Measurements from ENCODE around the gene LY6G5C. TPM values are rescaled to one million over a fixed set of nuclear protein-coding genes. Genes with fewer than 3 reads are reported as not detected.

The LY6G5C gene
- total RNA-seq, 4 donors from 2014 or later, result 0.54 to 7.9 (median 0.83) TPM; not detected in 1

DNA sequence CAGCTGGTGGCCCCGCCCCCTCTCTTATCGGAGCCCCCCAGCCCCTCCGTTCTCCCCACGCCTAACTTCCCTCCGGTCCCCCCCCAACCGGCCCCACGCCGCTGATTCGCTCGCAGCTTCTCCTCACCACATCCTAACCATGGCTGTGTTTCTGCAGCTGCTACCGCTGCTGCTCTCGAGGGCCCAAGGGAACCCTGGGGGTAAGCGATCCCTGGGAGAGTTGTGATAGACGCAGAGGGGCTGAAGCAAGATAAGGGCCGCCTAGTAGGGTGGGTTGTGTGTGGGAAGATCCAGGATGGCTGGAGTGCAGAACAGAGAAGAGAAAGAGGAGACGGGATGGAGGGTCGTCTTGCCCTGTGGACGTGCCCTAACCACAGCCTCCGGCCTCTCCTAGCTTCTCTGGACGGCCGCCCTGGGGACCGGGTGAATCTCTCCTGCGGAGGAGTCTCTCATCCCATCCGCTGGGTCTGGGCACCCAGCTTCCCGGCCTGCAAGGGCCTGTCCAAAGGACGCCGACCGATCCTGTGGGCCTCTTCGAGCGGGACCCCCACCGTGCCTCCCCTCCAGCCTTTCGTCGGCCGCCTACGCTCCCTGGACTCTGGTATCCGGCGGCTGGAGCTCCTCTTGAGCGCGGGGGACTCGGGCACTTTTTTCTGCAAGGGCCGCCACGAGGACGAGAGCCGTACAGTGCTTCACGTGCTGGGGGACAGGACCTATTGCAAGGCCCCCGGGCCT lies 42.5 kb upstream of the LY6G5C start, which contains the start of gene MPIG6B:
Gene MPIG6B, plus strand, starts transcription at position 129 of the 735 bp plus-strand sequence. Its CDS starts 11 bp downstream, at position 140.
- no peak within 1 kb of the TSS for H3K4me3 ChIP-seq (replicated peaks in 1 of 3)
- no peaks in the 10 kb centered on the region for H3K27me3 ChIP-seq
- no peaks in the 10 kb centered on the region for H3K9me3 ChIP-seq
- no peak within 1 kb of the TSS for H3K27ac ChIP-seq
- 80 to 81% methylated on average over 43 of the region's 46 CpGs for WGBS, 2 donors
- TF ChIP-seq POLR2A (IDR thresholded peaks at IDR 0.05) (no peak), CTCF (IDR thresholded peaks at IDR 0.05) (no peak)
- peaks cover 0 to 4% of the 10 kb centered on the region in 2 donors for H3K36me3 ChIP-seq
- peaks cover 25 to 37% of the 10 kb centered on the region in 2 donors for H3K4me1 ChIP-seq
- intact Hi-C loops (cut with DNase I), result loop anchor here (10.0 kb wide), 1 partner anchor 111 kb away; no protein-coding TSS in a partner anchor
- no peak for DNase-seq

DNA sequence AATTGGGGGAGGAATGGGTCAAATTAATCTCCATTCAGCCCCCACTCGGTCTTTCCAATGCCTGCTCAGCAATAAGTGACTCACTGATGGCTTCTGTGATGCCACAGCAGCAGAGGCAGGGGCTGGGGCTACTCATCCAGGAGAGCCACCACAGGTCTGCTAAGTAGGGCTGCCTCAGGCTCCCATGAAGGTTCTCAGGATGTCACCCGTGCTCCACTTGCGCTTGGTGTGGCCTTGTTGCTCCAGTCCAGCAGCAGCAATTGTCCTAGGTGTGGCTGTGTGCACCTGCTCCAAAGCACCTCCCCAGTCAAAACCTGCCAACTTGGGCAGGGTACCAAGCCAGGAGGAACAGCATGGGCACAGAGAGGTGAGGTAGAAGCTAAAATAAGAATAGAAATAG lies 41.3 kb upstream of the LY6G5C start:
- TF ChIP-seq CTCF (IDR thresholded peaks at IDR 0.05) (no peak), POLR2A (IDR thresholded peaks at IDR 0.05) (no peak)
- Histone ChIP-seq H3K36me3 (peaks cover 0 to 2% of the 10 kb centered on the region in 2 donors), H3K27me3 (no peaks in the 10 kb centered on the region), H3K4me1 (peaks cover 19 to 35% of the 10 kb centered on the region in 2 donors), H3K9me3 (no peaks in the 10 kb centered on the region), H3K4me3 (replicated peaks in 1 of 3) (no peak overlapping the region), H3K27ac (no peak overlapping the region)
- intact Hi-C loops (cut with DNase I), result loop anchor here (10.0 kb wide), 1 partner anchor 113 kb away; no protein-coding TSS in a partner anchor
- no peak for DNase-seq
- WGBS, 2 donors, result 92 to 97% methylated on average over 3 of the region's 3 CpGs

- intact Hi-C loops (cut with DNase I), result loop anchor here (10.0 kb wide), 1 partner anchor 113 kb away; no protein-coding TSS in a partner anchor
- TF ChIP-seq CTCF (IDR thresholded peaks at IDR 0.05) (no peak), POLR2A (IDR thresholded peaks at IDR 0.05) (no peak)
- 84 to 97% methylated on average over 4 of the region's 4 CpGs for WGBS, 2 donors
- Histone ChIP-seq H3K27ac (no peak within 1 kb of the TSS), H3K4me3 (replicated peaks in 1 of 3) (no peak within 1 kb of the TSS), H3K36me3 (no peaks in the 10 kb centered on the region), H3K9me3 (no peaks in the 10 kb centered on the region), H3K27me3 (no peaks in the 10 kb centered on the region), H3K4me1 (peaks cover 15 to 28% of the 10 kb centered on the region in 2 donors)
- no peak for DNase-seq
Observed at GRCh38 chr6:31721351-31722020, 40.6 kb upstream of the LY6G5C start, which contains the start of gene LY6G6C. TSS of gene LY6G6C (minus strand) at chr6:31721746. CDS start at chr6:31721679, 67 bp downstream.

GRCh38 chr6:31720196-31720770 lies 39.4 kb upstream of the LY6G5C start:
- intact Hi-C loops (cut with DNase I), result loop anchor here (10.0 kb wide), 1 partner anchor 115 kb away; no protein-coding TSS in a partner anchor
- 81 to 88% methylated on average over 5 of the region's 5 CpGs for WGBS, 2 donors
- H3K4me3 ChIP-seq (replicated peaks in 1 of 3), result no peak overlapping the region

GRCh38 chr6:31719001-31719400 lies 38.1 kb upstream of the LY6G5C start:
- no peak for TF ChIP-seq POLR2A (IDR thresholded peaks at IDR 0.05)
- TF ChIP-seq CTCF (IDR thresholded peaks at IDR 0.05), result no peak
- Histone ChIP-seq H3K9me3 (no peaks in the 10 kb centered on the region), H3K4me3 (replicated peaks in 1 of 3) (no peak overlapping the region), H3K27me3 (no peaks in the 10 kb centered on the region), H3K27ac (peak overlapping the region; percentile 59 to 78 (median 69)), H3K36me3 (no peaks in the 10 kb centered on the region), H3K4me1 (peaks cover 21 to 27% of the 10 kb centered on the region in 2 donors)
- intact Hi-C loops (cut with DNase I), result no loop called here
- WGBS, 2 donors, result 72 to 77% methylated on average over 6 of the region's 6 CpGs
- DNase-seq, result no peak

More at GRCh38 chr6:31720196-31720770, 39.4 kb upstream of the LY6G5C start:
- H3K27ac ChIP-seq, result no peak overlapping the region
- no peak for TF ChIP-seq POLR2A (IDR thresholded peaks at IDR 0.05)
- no peaks in the 10 kb centered on the region for H3K27me3 ChIP-seq
- H3K36me3 ChIP-seq, result no peaks in the 10 kb centered on the region
- peaks cover 15 to 20% of the 10 kb centered on the region in 2 donors for H3K4me1 ChIP-seq
- no peaks in the 10 kb centered on the region for H3K9me3 ChIP-seq
- DNase-seq, result no peak

All from thyroid gland (tissue), 4 donors.